ENCODE data around the gene CFAP20DC.

CFAP20DC gene

DNA sequence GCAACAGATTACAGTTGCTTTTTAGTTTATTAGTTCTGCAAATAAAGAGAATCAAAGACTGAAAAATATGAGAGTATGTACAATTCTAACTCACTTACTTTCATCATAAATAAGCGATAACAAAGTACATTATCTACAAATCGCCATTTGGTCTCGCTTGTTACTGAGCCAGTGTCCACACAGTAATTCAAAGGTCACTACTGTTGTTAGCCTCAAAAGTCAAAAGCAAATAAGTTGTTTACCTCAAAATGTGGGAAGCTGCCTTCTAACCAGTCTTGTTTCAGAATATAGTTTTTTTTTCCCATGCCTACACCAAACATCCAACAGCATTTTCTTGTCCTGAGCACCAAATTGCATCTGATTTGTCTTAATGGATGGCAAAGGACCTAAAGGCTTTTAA lies 255.9 kb downstream of the CFAP20DC start:
- no peak for DNase-seq (ENCODE audit: low spot score)
- TF ChIP-seq, protein P1, sequence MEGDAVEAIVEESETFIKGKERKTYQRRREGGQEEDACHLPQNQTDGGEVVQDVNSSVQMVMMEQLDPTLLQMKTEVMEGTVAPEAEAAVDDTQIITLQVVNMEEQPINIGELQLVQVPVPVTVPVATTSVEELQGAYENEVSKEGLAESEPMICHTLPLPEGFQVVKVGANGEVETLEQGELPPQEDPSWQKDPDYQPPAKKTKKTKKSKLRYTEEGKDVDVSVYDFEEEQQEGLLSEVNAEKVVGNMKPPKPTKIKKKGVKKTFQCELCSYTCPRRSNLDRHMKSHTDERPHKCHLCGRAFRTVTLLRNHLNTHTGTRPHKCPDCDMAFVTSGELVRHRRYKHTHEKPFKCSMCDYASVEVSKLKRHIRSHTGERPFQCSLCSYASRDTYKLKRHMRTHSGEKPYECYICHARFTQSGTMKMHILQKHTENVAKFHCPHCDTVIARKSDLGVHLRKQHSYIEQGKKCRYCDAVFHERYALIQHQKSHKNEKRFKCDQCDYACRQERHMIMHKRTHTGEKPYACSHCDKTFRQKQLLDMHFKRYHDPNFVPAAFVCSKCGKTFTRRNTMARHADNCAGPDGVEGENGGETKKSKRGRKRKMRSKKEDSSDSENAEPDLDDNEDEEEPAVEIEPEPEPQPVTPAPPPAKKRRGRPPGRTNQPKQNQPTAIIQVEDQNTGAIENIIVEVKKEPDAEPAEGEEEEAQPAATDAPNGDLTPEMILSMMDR (IDR thresholded peaks at IDR 0.05; ENCODE audit: extremely low read depth, missing control alignments): no peak

DNA sequence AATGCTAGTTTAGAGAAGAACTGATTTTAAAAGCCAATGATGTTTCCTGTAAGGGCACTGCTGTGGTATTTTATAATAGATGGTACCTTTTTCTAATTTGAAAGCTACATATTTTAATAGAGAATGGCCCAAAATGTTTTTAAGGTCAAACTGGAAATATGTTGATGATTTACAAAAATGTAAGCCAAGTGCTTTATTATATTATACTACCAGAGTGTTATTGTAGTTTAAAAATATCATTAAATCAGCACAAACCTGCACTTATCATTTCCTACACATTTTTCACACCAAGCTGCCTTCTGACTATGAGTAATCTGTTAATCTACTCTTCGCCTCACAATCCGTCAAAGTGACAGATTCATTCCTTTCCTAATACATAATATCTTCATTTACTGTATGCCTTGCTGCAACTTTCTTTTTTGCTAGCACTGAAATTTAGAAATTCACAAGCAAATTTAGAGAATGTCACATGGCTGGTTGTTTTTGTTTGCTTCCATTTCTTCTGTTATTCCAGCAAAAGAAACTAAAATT lies 256.8 kb downstream of the CFAP20DC start:
- DNase-seq (ENCODE audit: low spot score): no peak
- TF ChIP-seq, protein P1 (IDR thresholded peaks at IDR 0.05; ENCODE audit: extremely low read depth, missing control alignments): no peak

DNA sequence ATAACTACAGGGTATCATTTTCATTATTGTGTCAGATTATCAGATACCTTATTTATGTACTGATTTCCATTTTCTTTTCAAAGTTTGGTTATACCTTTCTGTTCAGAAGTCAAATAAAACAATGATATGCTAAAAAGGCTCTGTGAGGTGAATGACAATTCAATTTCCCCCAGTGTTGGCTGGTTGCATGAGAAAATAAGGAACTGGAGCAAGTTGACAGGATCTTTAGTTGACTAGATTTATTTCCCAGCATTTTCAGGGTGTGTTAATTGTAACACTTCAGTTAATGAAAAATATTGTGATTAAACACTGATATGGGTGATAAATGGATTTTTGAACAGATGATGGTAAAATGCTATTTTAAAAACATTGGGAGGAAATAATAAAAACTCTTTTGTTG lies 260.4 kb downstream of the CFAP20DC start:
- DNase-seq (ENCODE audit: low spot score): no peak
- TF ChIP-seq, protein P1 (IDR thresholded peaks at IDR 0.05; ENCODE audit: extremely low read depth, missing control alignments): no peak

DNA sequence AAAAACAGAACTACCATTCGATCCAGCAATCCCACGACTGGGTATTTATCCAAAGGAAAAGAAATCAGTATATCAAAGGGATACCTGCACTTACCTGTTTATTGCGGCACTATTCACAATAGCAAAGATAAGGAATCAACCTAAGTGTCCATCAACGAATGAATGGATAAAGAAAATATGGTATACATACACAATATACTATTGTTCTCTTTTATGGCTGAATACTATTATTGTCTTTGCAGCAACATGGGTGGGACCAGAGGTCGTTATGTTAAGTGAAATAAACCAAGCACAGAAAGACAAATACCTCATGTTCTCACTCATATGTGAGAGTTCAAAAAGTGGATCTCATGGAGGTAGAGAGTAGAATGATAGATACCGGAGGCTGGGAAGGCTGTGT lies 264.9 kb downstream of the CFAP20DC start:
- DNase-seq (ENCODE audit: low spot score): no peak
- TF ChIP-seq, protein P1 (IDR thresholded peaks at IDR 0.05; ENCODE audit: extremely low read depth, missing control alignments): no peak

DNA sequence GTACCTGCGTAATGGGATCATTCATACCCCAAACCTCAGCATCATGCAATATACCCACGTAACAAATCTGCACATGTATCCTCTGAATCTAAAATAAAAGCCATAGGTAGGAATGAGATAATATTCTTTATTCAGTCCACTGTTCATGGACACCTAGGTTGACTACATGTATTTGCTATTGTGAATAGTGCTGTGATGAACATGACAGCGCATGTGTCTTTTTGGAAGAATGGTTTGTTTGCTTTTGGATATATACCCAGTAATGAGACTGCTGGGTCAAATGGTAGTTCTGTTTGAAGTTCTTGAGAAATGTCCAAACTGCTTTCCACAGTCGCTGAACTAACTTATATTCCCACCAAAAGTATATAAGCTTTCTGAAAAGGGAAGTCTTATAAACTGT lies 265.4 kb downstream of the CFAP20DC start:
- TF ChIP-seq, protein P1 (IDR thresholded peaks at IDR 0.05; ENCODE audit: extremely low read depth, missing control alignments): no peak
- no peak for DNase-seq (ENCODE audit: low spot score)

DNA sequence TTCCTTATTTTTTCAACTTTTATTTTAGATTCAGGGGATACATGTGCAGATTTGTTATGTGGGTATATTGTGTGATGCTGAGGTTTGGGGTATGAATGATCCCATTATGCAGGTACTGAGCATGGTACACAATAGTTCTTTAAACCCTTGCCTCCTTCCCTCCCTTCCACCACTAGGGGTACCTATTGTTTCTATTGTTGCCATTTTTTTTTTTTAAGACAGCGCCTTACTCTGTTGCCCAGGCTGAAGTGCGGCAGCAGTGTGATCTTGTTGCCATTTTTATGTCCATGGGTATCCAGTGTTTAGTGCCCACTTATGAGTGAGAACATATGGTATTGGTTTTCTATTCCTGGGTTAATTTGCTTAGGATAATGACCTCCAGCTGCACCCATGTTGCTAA lies 266.0 kb downstream of the CFAP20DC start:
- no peak for DNase-seq (ENCODE audit: low spot score)
- TF ChIP-seq, protein P1 (IDR thresholded peaks at IDR 0.05; ENCODE audit: extremely low read depth, missing control alignments): no peak

DNA sequence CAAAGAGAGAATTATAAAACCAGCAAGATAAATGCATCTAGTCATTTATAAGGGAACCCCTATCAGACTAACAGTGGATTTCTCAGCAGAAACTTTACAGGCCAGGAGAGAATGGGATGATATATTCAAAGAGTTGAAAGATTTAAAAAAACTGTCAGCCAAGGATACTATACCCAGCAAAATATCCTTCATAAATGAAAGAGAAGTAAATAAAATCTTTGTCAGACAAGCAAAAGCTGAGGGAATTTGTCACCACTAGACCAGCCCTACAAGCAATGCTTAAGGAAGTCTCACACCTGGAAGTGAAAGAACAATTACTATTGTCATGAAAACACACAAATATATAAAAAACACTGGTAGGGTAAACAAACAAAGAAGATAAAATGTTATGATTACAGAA lies 269.9 kb downstream of the CFAP20DC start:
- TF ChIP-seq, protein P1 (IDR thresholded peaks at IDR 0.05; ENCODE audit: extremely low read depth, missing control alignments): no peak
- no peak for DNase-seq (ENCODE audit: low spot score)

All from GM20000 (cell line).